G401 (cell line): ENCODE measurements around the gene XPO1. TPM values are rescaled to one million over a fixed set of nuclear protein-coding genes. Genes with fewer than 3 reads are reported as not detected.
"Not testable (repeated sequence)": the region's sequence is repeated elsewhere in the genome, so short reads cannot be mapped to it uniquely, and the experiment has no call there.

Experiments used
- DNase-seq: peaks from one replicate; pipeline ENCODE4 v3.0.0-alpha.2; 2015; ENCODE audit warnings: low spot score
- in situ Hi-C: cut with HindIII; loops from 2 replicates; pipeline ENCODE4 v1.10.0; 2016; ENCODE audit warnings: low sequenced_read_pairs, mixed read lengths
- total RNA-seq: library from RNA; depleted of rRNA; stranded (reverse); fragments of >200 nt; shearing (Covaris generic); gene quantifications from 2 replicates; pipeline ENCODE4 v1.2.3, GENCODE V29; 2014

XPO1 gene
- total RNA-seq, 1 experiment from 2014 or later, result 217 TPM

DNA sequence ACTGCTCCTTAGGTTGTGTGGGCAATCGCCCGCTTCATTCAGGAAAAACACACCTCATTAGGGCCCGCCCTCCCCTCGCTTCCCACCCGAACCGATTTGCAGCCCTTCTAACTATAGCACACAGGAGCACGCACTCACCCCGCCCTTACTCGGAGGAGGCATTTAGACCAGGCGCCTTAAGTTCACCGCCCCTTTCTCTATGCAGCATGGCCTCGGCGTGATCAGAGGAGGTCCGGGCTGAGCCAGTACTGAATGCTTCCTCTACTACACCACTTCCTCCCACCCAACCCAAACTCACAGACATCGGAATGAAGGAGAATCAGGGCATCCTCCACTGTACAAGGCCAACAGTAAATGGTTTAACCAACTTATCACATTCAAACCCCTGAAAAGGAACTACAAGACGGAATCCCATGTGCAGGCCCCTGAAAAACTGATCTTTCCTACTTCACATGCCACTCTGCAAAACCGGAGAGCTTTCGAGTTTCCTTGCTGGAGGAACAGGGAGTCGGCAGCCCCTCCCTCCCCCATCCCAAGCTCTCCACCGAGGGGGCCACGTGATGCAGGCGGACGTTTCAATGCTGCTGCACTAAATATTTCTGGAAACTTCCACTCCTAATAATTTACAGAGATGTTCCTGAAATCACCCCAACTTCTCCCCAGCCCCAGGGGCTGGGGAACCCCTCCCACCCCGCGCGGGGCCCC is 1.4 kb downstream of the XPO1 start:
- in situ Hi-C loops, result no loop called here

DNA sequence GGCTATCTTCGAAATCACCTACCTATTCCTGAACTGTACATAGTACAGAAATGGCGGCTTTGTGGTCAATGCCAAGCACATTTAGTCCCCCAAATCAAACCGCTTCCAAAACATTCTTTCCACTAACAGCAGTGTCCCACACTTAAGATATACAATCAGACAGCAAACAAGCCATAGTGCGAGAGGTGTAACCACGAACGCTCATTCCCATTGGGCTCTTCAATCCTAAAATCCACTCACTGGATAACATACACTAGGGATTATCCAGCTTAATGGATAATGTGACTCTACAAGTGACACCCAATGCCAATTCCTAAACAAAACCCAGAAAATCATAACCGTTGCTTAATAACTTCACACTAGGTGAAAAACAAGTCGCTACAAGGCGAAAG is 2.0 kb downstream of the XPO1 start:
- DNase-seq, result no peak
- in situ Hi-C loops, result no loop called here

More for the DNA sequence above, 1.4 kb downstream of the XPO1 start:
- peak; percentile 90 for DNase-seq

DNA sequence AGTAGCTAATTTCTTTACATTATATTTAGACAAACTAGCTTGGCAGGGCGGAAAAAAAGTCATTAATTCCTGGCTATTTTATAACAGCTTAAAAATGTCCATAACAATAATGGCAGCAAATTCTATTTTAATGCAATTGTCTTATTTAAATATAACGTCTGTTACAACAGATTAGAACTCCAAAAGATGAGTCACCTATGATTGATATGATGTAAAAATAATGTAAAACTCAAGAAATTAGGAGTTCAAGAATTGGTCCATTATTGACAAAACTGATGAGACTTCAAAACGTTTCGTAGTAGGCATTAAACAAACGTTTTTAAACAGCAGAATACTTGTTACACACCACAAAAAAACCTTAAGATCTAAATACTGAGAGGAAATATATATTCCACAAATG is 2.7 kb downstream of the XPO1 start:
- in situ Hi-C loops, result no loop called here
- DNase-seq, result no peak

DNA sequence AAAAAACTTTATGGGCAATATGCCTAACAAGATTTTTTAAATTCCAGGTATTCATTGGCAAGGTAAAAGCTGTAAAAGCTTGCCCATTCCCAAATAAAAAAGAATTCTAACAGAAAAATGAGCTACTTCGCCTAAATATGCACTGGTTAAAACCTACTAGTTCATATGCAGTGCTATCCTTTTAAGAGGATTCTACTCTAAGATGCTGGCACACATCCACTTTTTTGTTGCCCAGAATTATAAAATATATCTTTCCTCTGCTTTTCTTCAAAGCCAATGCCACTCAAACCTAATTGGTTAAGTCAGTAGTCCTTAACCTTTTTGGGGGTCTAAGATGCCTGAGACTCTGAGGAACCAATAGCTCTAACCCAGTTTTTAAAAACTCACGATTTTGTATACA is 3.2 kb downstream of the XPO1 start:
- peak; percentile 20 for DNase-seq
- in situ Hi-C loops, result no loop called here

DNA sequence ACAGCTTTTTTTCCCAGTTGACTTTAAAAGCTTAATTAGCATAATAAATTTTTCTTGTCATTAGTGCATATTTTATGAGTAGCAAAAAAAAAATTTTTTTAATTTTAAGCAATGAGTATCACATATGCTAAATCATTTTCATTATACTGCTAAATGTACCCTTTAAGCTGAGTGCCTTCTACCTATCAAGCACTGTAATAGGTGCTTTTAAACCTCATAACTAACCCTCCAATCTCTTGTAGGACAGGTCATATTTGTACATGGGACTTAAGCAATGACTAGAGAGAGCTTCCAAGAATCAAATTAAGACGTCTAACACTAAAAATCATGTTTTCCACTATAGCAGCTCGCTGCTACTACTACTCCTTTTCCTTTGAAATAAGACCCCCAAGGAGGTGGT is 7.4 kb downstream of the XPO1 start:
- in situ Hi-C loops, result no loop called here
- DNase-seq, result no peak

DNA sequence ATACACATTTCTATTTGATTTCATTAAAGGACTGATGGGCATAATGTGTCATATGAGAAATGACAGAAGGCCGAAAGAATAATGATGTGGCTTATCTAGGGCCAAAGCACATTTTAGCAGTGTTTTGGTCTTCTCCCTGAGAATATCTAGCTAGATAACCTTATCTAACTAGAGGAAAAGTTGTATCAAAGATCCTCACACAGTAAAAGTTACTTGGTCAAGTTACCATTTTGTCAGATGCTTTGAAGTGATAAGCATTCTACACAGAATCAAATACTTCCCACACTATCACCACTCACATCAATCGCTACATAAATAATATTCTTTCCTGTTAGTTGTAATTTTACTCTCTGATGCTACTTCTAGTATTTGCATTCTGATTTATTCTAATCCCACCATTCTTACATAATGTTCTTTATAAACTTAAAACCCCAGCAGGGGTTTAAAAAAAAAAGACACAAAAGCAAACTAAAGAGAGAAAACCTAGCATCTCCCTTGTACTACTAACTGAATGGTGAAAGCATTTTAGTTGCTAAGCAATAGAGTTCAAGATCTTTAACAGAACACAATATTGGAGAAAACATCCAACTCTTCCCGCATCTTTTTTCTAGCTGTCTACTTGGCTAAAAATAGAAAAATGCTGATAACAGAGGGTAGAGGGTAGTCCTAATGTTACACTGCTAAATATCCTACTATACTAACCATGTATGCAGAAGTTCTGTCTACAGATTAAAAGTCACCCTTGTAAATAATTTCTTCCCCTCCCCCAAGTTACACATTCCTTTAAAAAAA is 8.0 kb downstream of the XPO1 start:
- no peak for DNase-seq
- in situ Hi-C loops, result no loop called here

DNA sequence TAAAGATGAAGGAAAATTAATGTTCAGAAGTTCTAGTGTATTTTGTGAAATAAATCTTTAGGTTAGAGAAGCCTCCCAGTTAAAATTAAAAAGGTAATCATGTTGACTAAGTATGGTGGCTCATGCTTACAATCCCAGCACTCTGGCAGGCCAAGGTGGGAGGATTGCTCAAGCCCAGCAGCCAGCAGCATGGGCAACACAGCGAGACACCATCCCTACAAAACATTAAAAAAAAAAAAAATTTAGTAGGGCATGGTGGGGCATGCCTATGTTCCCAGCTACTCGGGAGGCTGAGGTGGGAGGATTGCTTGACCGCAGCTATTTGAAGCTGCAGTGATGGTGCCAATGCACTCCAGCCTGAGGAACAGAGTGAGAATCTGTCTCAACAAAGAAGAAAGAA is 17.9 kb downstream of the XPO1 start:
- DNase-seq, result no peak
- in situ Hi-C loops, result no loop called here

DNA sequence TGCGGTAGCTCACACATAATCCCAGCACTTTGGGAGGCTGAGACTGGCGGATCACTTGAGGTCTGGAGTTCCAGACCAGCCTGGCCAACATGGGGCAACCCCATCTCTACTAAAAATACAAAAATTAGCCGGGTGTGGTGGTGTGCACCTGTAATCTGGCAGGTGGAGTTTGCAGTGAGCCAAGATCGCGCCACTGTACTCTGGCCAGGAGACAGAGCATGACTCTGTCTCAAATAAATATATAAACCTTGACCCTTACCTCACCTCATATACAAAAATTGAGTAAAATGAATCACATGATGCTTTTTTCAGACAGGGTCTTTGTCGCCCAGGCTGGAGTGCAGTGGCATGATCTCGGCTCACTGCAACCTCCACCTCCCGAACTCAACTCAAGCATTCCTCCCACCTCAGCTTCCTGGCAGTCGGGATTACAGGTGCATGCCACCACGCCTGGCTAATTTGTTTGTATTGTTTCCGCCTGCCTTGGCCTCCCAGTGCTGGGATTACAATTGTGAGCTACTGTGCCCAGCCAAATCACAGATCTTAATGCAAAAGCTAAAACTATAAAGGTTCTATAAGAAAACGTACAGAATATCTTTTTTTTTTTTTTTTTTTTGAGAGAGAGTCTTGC is 25.3 kb downstream of the XPO1 start:
- in situ Hi-C loops, result no loop called here
- peak; percentile 41 for DNase-seq

DNA sequence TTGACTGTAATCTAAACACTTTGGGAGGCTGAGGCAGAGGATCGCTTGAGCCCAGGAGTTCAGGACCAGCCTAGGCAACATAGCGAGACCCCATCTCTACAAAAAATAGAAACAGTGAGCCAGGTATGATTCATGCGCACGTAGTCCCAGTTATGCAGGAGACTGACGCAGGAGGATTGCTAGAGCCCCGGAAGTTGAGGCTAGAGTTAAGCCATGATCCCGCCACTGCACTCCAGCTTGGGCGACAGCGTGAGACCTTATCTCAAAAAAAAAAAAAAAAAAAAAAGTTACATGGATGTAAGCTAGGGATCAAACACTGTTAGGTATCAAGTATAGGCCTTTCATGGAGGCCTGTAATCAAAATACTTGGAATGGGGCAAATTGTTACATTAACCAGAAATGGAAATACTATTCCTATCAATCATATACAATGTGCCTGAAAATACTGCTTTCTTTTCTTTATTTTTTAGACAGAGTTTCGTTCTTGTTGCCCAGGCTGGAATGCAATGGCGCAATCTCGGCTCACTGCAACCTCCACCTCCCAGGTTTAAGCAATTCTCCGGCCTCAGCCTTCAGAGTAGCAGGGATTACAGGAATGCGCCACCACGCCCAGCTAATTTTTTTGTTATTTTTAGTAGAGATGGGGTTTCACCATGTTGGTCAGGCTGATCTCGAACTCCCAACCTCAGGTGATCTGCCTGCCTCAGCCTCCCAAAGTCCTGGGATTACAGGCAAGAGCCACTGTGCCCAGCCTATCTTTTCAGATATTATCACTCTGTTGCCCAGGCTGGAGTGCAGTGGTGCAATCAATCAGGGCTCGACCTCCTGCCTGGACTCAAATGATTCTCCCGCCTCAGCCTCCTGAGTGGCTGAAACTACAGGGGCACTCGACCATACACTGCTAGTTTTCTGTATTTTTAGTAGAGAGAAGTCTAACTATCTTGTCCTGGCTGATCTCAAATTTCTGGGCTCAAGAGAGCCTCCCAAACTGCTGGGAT is 27.2 kb downstream of the XPO1 start:
- in situ Hi-C loops, result no loop called here
- DNase-seq, result no peak

DNA sequence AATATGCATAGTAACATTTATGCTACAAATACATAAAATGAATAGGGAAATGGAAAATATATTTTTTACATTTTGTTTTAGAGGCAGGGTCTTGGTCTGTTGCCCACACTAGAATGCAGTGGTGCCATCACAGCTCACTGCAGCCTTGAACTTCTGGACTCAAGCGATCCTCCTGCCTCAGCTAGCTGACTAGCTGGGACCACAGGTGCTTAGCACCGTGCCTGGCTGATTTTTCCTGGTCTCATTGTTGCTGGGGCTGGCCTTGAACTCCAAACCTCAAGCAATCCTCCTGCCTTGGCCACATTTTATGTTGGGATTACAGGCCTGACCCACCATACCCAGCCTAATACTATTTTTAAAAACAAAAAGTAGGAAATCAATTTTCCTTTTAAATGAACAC is 33.2 kb downstream of the XPO1 start:
- in situ Hi-C loops, result no loop called here
- no peak for DNase-seq

DNA sequence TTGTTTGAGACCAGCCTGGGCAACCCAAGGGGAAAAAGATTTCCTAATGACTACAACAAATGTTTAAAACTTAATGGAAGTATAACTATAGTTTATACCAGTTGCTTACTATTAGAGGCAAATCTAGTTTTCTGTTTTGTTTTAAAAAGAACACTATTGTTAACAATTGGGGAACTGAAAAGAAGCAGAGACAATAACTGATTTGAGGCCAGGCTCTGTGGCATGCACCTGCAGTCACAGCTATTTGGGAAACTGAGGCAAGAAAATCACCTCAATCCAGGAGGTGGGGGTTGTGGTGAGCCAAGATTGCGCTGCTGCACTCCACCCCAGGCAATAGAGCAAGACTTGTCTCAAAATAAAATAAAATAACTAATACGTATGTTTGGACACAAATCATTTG is 39.1 kb downstream of the XPO1 start:
- in situ Hi-C loops, result no loop called here
- DNase-seq, result no peak

DNA sequence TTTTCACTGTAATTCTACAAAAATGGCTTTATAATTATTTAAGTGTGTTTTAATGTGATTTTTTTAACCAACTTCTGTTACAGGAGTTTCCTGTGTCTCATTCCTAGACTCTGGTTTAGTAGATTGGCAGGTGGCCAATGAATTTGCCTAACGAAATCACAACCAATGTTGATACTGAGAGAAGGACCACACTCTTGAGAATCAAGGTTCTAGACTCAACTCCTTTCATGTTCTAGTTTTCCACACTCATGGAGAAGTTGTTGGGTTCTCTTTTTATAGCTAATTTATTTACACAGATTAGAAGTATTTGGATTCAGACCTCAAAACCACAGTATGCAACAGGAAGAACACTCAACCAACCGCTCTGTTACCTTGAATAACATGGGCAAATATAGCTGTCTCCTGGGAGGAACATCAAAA is 44.6 kb downstream of the XPO1 start:
- in situ Hi-C loops, result no loop called here
- DNase-seq, result no peak

DNA sequence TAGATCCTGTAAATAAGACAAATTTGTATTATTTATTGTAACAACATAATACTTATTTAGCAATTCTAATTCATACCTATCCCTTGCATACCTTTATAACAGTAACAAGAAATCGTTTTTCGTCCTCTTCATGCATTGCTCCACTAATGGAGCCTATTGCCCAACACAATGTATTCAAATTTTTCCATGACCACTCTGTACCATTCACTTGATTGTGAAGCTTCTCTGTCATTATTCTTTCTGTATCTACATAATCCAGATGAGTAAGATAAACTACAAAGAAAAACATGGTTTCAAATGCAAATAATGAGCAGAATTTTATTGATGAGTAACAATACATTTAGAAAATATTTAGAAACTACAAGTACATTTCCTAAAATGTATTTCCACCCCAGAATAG is 45.7 kb downstream of the XPO1 start:
- DNase-seq, result no peak
- in situ Hi-C loops, result no loop called here

DNA sequence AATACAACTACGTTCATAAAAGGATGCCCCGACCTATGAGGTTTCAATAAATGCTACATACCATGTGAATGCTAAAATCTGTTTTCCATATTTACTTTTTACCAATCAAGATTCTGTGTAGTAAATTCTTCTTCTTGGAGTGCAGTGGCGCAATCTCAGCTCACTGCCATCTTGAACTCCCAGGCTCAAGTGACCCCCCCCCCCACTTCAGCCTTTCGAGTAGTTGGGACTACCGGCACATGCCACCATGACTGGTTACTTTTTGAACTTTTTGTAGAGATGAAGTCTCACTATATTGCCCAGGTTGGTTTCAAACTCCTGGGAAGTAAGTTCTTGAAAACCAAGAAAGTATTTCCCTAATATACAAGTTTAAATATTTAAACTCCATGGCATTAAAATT is 52.9 kb downstream of the XPO1 start:
- in situ Hi-C loops, result no loop called here

DNA sequence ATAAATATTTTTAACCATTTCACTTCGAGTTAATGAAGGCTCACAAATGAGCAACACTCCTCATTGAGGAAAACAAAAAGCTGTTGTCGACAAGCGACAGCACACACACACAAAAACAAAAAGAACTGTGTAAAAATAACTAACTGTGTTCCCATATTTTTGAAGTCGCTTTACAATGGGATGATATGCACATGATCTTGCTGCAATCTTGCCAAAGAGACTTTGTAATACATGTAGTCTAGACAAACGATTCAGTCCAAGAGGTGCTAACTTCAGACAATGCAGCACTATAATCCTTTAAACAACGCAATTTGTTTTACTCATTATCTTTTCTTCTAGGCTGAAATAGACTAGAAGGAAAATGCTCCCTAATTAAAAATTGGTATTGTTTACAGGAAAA is 60.1 kb downstream of the XPO1 start:
- in situ Hi-C loops, result no loop called here
- no peak for DNase-seq

More for the DNA sequence above, 52.9 kb downstream of the XPO1 start:
- no peak for DNase-seq

DNA sequence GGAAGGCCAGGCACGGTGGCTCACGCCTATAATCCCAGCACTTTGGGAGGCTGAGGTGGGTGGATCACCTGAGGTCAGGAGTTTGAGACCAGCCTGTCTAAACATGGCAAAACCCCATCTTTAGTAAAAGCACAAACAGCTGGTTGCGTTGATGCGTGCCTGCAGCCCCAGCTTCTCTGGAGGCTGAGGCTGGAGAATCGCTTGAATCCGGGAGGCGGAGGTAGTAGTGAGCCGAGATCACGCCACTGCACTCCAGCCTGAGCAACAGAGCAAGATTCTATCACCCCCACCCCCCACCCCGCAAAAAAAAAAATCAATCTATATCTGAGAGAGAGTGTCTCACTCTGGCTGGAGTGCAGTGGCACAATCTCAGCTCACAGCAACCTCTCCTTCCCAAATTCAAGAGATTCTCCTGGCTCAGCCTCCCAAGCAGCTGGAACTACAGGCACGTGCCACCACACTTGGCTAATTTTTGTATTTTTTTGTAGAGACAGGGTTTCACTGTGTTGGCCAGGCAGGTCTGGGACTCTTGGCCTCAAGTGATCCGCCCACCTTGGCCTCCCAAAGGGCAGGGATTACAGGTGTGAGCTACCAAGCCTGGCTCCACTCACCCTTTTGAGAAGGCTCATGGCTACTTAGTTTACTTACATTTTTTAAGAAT is 61.1 kb downstream of the XPO1 start:
- in situ Hi-C loops, DNase-seq: not testable (repeated sequence)

DNA sequence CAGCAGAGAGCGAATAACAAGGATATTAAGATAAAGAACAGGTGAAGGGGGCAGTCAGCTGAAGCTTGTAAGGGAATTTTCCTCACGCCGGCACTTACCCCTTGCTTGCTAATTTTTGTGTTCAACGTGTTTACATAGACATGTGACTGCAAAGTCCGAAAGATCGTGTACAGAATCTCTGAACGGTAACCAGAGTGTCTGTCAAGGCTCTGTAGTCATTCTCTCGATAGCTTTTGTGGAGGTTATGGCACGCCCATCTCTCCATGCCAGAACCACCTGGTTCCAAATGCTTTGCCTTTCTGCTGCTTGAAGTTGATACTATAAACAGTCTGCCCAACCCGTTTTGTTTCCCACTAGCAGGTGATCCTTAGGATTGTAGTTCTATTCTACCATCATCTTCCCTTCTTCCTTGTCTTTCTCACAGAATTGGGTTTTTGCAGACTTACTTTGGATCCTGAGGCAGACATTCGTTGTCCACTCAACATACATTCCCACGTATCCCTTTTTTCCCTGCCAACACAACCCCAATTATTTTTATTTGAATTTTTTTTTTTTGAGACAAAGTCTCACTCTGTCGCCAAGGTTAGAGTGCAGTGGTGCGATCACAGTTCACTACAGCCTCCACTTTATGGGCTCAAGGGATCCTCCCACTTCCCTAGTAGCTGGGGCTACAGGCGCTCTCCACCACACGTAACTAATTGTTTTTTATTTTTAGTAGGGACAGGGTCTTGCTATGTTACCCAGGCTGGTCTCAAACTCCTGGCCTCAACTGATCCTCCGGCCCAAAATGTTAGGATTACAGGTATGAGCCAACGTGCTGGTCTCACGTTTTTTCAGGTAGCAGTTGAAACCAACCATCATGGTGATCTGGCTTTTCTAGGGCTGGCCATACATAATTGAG is 66.0 kb downstream of the XPO1 start:
- in situ Hi-C loops, result no loop called here
- peak; percentile 61 for DNase-seq
